GM23338 (cell line): Measurements from ENCODE around the gene RAB31. TPM values are rescaled to one million over a fixed set of nuclear protein-coding genes. Genes with fewer than 3 reads are reported as not detected.

Source experiments
- ATAC-seq: fragments of 200-7000 bp; cut with Tn5 transposase; 3 replicates; pipeline ENCODE4 v1.9.1; 2020
- DNase-seq: peaks from one replicate; pipeline ENCODE4 v3.0.0-alpha.2; 2015; ENCODE audit warnings: low spot score
- H2AFZ ChIP-seq: fragments of 200-600 bp; sonication (generic); 2 replicates; pipeline ENCODE4 v1.8.0; 2016; ENCODE audit warnings: antibody characterized with exemption, mild to moderate bottlenecking, moderate library complexity
- H3F3A ChIP-seq: fragments of 200-600 bp; sonication (generic); replicated peaks from 2 replicates; pipeline ENCODE4 v1.8.0; 2017; ENCODE audit warnings: antibody characterized with exemption, mixed run types, low read depth
- H3K27ac ChIP-seq: fragments of 200-600 bp; sonication (generic); 2 replicates; pipeline ENCODE4 v1.6.1; 2016; ENCODE audit warnings: low read depth
- H3K27me3 ChIP-seq: fragments of 200-600 bp; sonication (generic); 2 replicates; pipeline ENCODE4 v1.8.0; 2016; ENCODE audit warnings: mild to moderate bottlenecking, mixed run types, moderate library complexity; ENCODE audit not compliant: insufficient read depth
- H3K36me3 ChIP-seq: fragments of 200-600 bp; sonication (generic); 2 replicates; pipeline ENCODE4 v1.8.0; 2016; ENCODE audit warnings: mild to moderate bottlenecking; ENCODE audit not compliant: insufficient read depth
- H3K4me1 ChIP-seq: fragments of 200-600 bp; sonication (generic); 2 replicates; pipeline ENCODE4 v1.8.0; 2016; ENCODE audit warnings: mild to moderate bottlenecking, moderate library complexity; ENCODE audit not compliant: insufficient read depth
- H3K4me2 ChIP-seq: fragments of 200-600 bp; sonication (generic); 2 replicates; pipeline ENCODE4 v1.7.1; 2017; ENCODE audit warnings: mixed run types
- H3K4me3 ChIP-seq: fragments of 200-600 bp; sonication (generic); 2 replicates; pipeline ENCODE4 v1.6.1; 2016; ENCODE audit warnings: mixed run types
- H3K79me2 ChIP-seq: fragments of 200-600 bp; sonication (generic); replicated peaks from 2 replicates; pipeline ENCODE4 v1.8.0; 2017; ENCODE audit warnings: mild to moderate bottlenecking; ENCODE audit not compliant: insufficient read depth
- H3K9me2 ChIP-seq: fragments of 200-600 bp; sonication (generic); 2 replicates; pipeline ENCODE4 v1.8.0; 2017; ENCODE audit not compliant: insufficient read depth
- H4K20me1 ChIP-seq: fragments of 200-600 bp; sonication (generic); replicated peaks from 2 replicates; pipeline ENCODE4 v1.8.0; 2017; ENCODE audit warnings: mild to moderate bottlenecking; ENCODE audit not compliant: insufficient read depth
- H3K27ac Mint-ChIP-seq: 2 replicates; pipeline ENCODE4 v1.8.0; 2020; ENCODE audit warnings: inconsistent platforms, mild to moderate bottlenecking, moderate library complexity, mixed read lengths
- H3K27me3 Mint-ChIP-seq: 3 replicates; pipeline ENCODE4 v1.8.0; 2022; ENCODE audit warnings: low read depth, mild to moderate bottlenecking, moderate library complexity, mixed read lengths, inconsistent platforms; ENCODE audit not compliant: insufficient read depth, poor library complexity
- H3K36me3 Mint-ChIP-seq: 3 replicates; pipeline ENCODE4 v1.8.0; 2021; ENCODE audit warnings: low read depth, mild to moderate bottlenecking, inconsistent platforms, moderate library complexity, mixed read lengths
- H3K4me1 Mint-ChIP-seq: 3 replicates; pipeline ENCODE4 v1.8.0; 2020; ENCODE audit warnings: mild to moderate bottlenecking, inconsistent platforms, mixed read lengths
- H3K4me3 Mint-ChIP-seq: 3 replicates; pipeline ENCODE4 v1.8.0; 2021; ENCODE audit warnings: moderate library complexity, mild to moderate bottlenecking, inconsistent platforms, mixed read lengths
- H3K9me3 Mint-ChIP-seq: 3 replicates; pipeline ENCODE4 v1.8.0; 2020; ENCODE audit warnings: moderate library complexity, mild to moderate bottlenecking, inconsistent platforms, mixed read lengths
- CREB1 ChIP-seq: fragments of 250-450 bp; sonication (Bioruptor Pico); IDR thresholded peaks from 2 replicates; pipeline ENCODE4 v1.5.0; 2020; ENCODE audit warnings: low read depth, mild to moderate bottlenecking, moderate library complexity
- CTCF ChIP-seq, 2 experiments: fragments of 200-600 bp in 1 of 2; sonication (generic) in 1 of 2; conservative IDR thresholded peaks; 2 replicates each; pipeline versions ENCODE4 v1.5.1 to v1.6.1; 2016 to 2017; ENCODE audit warnings: antibody characterized with exemption in 2 of 2, low read depth in 2 of 2, mild to moderate bottlenecking in 2 of 2, moderate library complexity in 1 of 2
- ETS1 ChIP-seq: IDR thresholded peaks from 2 replicates; pipeline ENCODE4 v1.6.1; 2016; ENCODE audit warnings: antibody characterized with exemption
- EZH2 ChIP-seq: fragments of 200-600 bp; sonication (generic); IDR thresholded peaks from one replicate; pipeline ENCODE4 v1.8.0; 2017; ENCODE audit warnings: antibody characterized with exemption, mild to moderate bottlenecking, low read depth; ENCODE audit not compliant: unreplicated experiment
- EZH2phosphoT487 ChIP-seq: fragments of 200-600 bp; sonication (generic); IDR thresholded peaks from one replicate; pipeline ENCODE4 v1.8.1; 2018; ENCODE audit warnings: antibody characterized with exemption; ENCODE audit not compliant: unreplicated experiment
- JUNB ChIP-seq: IDR thresholded peaks from one replicate; pipeline ENCODE4 v1.6.1; 2016; ENCODE audit warnings: antibody characterized with exemption; ENCODE audit not compliant: unreplicated experiment
- NANOG ChIP-seq: IDR thresholded peaks from 2 replicates; pipeline ENCODE4 v1.6.1; 2016; ENCODE audit warnings: antibody characterized with exemption, borderline replicate concordance
- POLR2AphosphoS5 ChIP-seq: IDR thresholded peaks from 2 replicates; pipeline ENCODE4 v1.6.1; 2016; ENCODE audit warnings: antibody characterized with exemption, low read depth
- REST ChIP-seq: IDR thresholded peaks from one replicate; pipeline ENCODE4 v1.6.1; 2018; ENCODE audit warnings: antibody characterized with exemption; ENCODE audit not compliant: unreplicated experiment
- STAT1 ChIP-seq: IDR thresholded peaks from one replicate; pipeline ENCODE4 v1.6.1; 2016; ENCODE audit warnings: antibody characterized with exemption; ENCODE audit not compliant: unreplicated experiment
- ZNF114 ChIP-seq: fragments of 250-450 bp; sonication (Bioruptor Pico); IDR thresholded peaks from 2 replicates; pipeline ENCODE4 v1.5.0; 2020; ENCODE audit warnings: mild to moderate bottlenecking, moderate library complexity
- ZNF331 ChIP-seq: fragments of 250-450 bp; sonication (Bioruptor Pico); IDR thresholded peaks from 2 replicates; pipeline ENCODE4 v1.5.0; 2020; ENCODE audit warnings: low read depth, mild to moderate bottlenecking, moderate library complexity
- ZNF462 ChIP-seq: fragments of 250-450 bp; sonication (Bioruptor Pico); IDR thresholded peaks from 2 replicates; pipeline ENCODE4 v1.5.0; 2020; ENCODE audit warnings: mild to moderate bottlenecking, moderate library complexity
- polyA plus RNA-seq: library from polyadenylated mRNA; unstranded; fragments of >200 nt; fragmentation: Nextera tagmentation; extraction: Ambion mirVana; gene quantifications from 2 replicates; pipeline ENCODE4 v1.2.1, GENCODE V29; 2016
- total RNA-seq: library from RNA; depleted of rRNA; stranded (reverse); fragments of >200 nt; shearing (Covaris generic); gene quantifications from 2 replicates; pipeline ENCODE4 v1.2.3, GENCODE V29; 2014

The RAB31 gene
- total and polyA plus RNA-seq, 2 experiments from 2014 or later = 33.8 to 46.1 TPM

GRCh38 chr18:9878095-9878494 lies 170.0 kb downstream of the RAB31 start:
- H3K36me3 Mint-ChIP-seq = no peaks in the 10 kb centered on the region
- Histone ChIP-seq H3K27me3 (no peaks in the 10 kb centered on the region), H4K20me1 (no peaks in the 10 kb centered on the region), H3K9me2 (peaks cover 8% of the 10 kb centered on the region; the same call in 1 of the 2 replicates), H3K79me2 (no peaks in the 10 kb centered on the region), H3K4me2 (no peak overlapping the region), H3K4me3 (no peak overlapping the region), H3K27ac (no peak overlapping the region), H3F3A (no peaks in the 10 kb centered on the region), H3K36me3 (no peaks in the 10 kb centered on the region), H2AFZ (no peak overlapping the region), H3K4me1 (no peaks in the 10 kb centered on the region)
- DNase-seq (no peak), ATAC-seq (no peak)
- H3K4me1 Mint-ChIP-seq = peaks cover 8% of the 10 kb centered on the region; the same call in 2 of the 3 replicates
- H3K4me3 Mint-ChIP-seq = no peak overlapping the region
- TF ChIP-seq REST (no peak), EZH2phosphoT487 (no peak), CTCF (conservative IDR thresholded peaks at IDR 0.05; ENCODE audit: low read depth in 2 of 2) (no peak), ZNF462 (CRISPR knock-in tag) (no peak), CREB1 (CRISPR knock-in tag) (no peak), NANOG (no peak), JUNB (no peak), ZNF331 (CRISPR knock-in tag) (no peak), ETS1 (no peak), STAT1 (no peak), ZNF114 (no peak), POLR2AphosphoS5 (no peak), EZH2 (no peak)
- no peak overlapping the region for H3K27ac Mint-ChIP-seq
- no peaks in the 10 kb centered on the region; the same call in 2 of the 3 replicates for H3K9me3 Mint-ChIP-seq
- H3K27me3 Mint-ChIP-seq = no peaks in the 10 kb centered on the region
